Panc1 (cell line): ENCODE results near the gene MAL. TPM values are rescaled to one million over a fixed set of nuclear protein-coding genes. Genes with fewer than 3 reads are reported as not detected.
"Not testable (repeated sequence)": the region's sequence is repeated elsewhere in the genome, so short reads cannot be mapped to it uniquely, and the experiment has no call there.

Experiments
- ATAC-seq: fragments of 200-7000 bp; cut with Tn5 transposase; 2 replicates; pipeline ENCODE4 v1.9.1; 2020; ENCODE audit warnings: mild to moderate bottlenecking, moderate library complexity
- BruUV-seq: library from RNA; stranded (reverse); fragments of 400-500 nt; replicated peaks from 2 replicates; lab custom pipeline; 2021; lab: Mats Ljungman, UMichigan
- CTCF ChIA-PET: fragments of 300-600 bp; sonication (Branson Sonifier 250); formaldehyde crosslinking; loops from one replicate; lab custom pipeline; 2022; ENCODE audit warnings: antibody characterized with exemption; lab: Charles Lee
- POLR2A ChIA-PET: fragments of 300-600 bp; sonication (Branson Sonifier 250); formaldehyde crosslinking; loops from one replicate; lab custom pipeline; 2022; ENCODE audit warnings: antibody characterized with exemption; lab: Charles Lee
- DNase-seq: peaks from one replicate; pipeline ENCODE4 v3.0.0-alpha.2; 2010; ENCODE audit warnings: low read depth, low spot score
- H3K27ac ChIP-seq: 2 replicates; pipeline ENCODE4 v1.5.1; 2011; ENCODE audit warnings: mild to moderate bottlenecking, low read length, inconsistent platforms
- H3K27me3 ChIP-seq: fragments of 200-500 bp; sonication (Bioruptor generic); 2 replicates; pipeline ENCODE4 v1.6.0; 2014; ENCODE audit warnings: low read length, inconsistent platforms; ENCODE audit not compliant: control insufficient read depth, insufficient read depth
- H3K36me3 ChIP-seq: fragments of 200-500 bp; sonication (Bioruptor generic); 2 replicates; pipeline ENCODE4 v1.5.1; 2014; ENCODE audit warnings: inconsistent platforms, mild to moderate bottlenecking, low read length, moderate library complexity; ENCODE audit not compliant: control insufficient read depth, insufficient read depth
- H3K4me1 ChIP-seq: 2 replicates; pipeline ENCODE4 v1.5.1; 2011; ENCODE audit warnings: inconsistent platforms, mild to moderate bottlenecking, low read length, moderate library complexity; ENCODE audit not compliant: control insufficient read depth, insufficient read depth
- H3K4me3 ChIP-seq, 2 experiments: 2 replicates each; pipeline ENCODE4 v1.5.1; 2011 to 2012; ENCODE audit warnings: low read depth in 2 of 2, low read length in 2 of 2, mild to moderate bottlenecking in 2 of 2, inconsistent platforms in 1 of 2, moderate library complexity in 1 of 2
- H3K9me3 ChIP-seq: fragments of 200-500 bp; sonication (Bioruptor generic); 2 replicates; pipeline ENCODE4 v1.5.1; 2014; ENCODE audit warnings: low read depth, mild to moderate bottlenecking, inconsistent platforms, low read length, moderate library complexity; ENCODE audit not compliant: control insufficient read depth, insufficient read depth
- POLR2AphosphoS5 ChIP-seq: IDR thresholded peaks from 2 replicates; pipeline ENCODE4 v1.6.1; 2012; ENCODE audit warnings: mild to moderate bottlenecking, low read depth, low read length, moderate library complexity
- SIN3A ChIP-seq: IDR thresholded peaks from 2 replicates; pipeline ENCODE4 v1.6.1; 2012; ENCODE audit warnings: low read depth, mild to moderate bottlenecking, low read length, moderate library complexity, borderline replicate concordance; ENCODE audit not compliant: insufficient read depth
- TCF7L2 ChIP-seq: IDR thresholded peaks from 2 replicates; pipeline ENCODE4 v1.6.1; 2011; ENCODE audit warnings: mild to moderate bottlenecking, low read depth, low read length, inconsistent platforms
- in situ Hi-C: cut with HindIII; loops from 2 replicates; pipeline ENCODE4 v1.10.0; 2016; ENCODE audit warnings: low sequenced_read_pairs, low pct_unique_long_range_greater_than_20kb
- intact Hi-C: fragments of 100-400 bp; cut with micrococcal nuclease; formaldehyde crosslinking; loops from one replicate; pipeline ENCODE4 v1.10.0; 2022; ENCODE audit not compliant: unreplicated experiment
- total RNA-seq: library from RNA; stranded (reverse); gene quantifications from one replicate; pipeline ENCODE4 v1.2.1, GENCODE V29; 2021; ENCODE audit not compliant: unreplicated experiment
- TF ChIP-seq, protein P1 (sequence below), 2 experiments: IDR thresholded peaks; 2 replicates each; pipeline ENCODE4 v1.6.1; 2011 to 2012; ENCODE audit warnings: low read depth in 2 of 2, control low read depth in 1 of 2, low read length in 1 of 2, mild to moderate bottlenecking in 1 of 2, moderate library complexity in 1 of 2; ENCODE audit not compliant: insufficient read depth in 1 of 2
- TF ChIP-seq, protein P2 (sequence below): fragments of 450-650 bp; IDR thresholded peaks from 2 replicates; pipeline ENCODE4 v1.5.1; 2017; ENCODE audit warnings: mild to moderate bottlenecking

MAL gene
- total RNA-seq, 1 experiment from 2014 or later = 1.3 TPM

DNA sequence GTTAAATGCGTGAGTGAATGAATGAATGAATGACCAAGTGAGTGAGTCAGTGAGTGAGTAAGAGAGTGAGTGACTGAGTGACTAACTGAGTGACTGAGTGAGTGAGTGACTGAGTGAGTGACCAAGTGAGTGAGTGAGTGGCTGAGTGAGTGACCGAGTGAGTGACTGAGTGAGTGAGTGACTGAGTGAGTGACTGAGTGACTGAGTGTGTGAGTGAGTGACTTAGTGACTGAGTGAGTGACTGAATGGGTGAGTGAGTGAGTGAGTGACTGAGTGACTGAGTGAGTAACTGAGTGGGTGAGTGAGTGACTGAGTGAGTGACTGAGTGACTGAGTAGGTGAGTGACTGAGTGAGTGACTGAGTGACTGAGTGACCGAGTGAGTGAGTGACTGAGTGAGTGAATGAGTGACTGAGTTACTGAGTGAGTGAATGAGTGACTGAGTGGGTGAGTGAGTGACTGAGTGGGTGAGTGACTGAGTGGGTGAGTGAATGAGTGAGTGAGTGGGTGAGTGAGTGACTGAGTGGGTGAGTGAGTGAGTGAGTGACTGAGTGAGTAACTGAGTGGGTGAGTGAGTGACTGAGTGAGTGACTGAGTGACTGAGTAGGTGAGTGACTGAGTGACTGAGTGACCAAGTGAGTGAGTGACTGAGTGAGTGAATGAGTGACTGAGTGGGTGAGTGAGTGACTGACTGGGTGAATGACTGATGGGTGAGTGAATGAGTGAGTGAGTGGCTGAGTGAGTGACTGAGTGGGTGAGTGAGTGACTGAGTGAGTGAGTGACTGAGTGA is 11.3 kb downstream of the MAL start:
- in situ Hi-C loops (no loop called here), intact Hi-C loops (no loop called here)
- Histone ChIP-seq H3K4me3 (no peak overlapping the region), H3K27me3 (peaks cover 5% of the 10 kb centered on the region; the same call in 1 of the 2 replicates), H3K27ac (no peak overlapping the region), H3K36me3 (no peaks in the 10 kb centered on the region), H3K9me3 (no peaks in the 10 kb centered on the region), H3K4me1 (no peaks in the 10 kb centered on the region)
- ATAC-seq = no peak
- BruUV-seq = no TSS peak
- ChIA-PET CTCF (no interaction called here), POLR2A (no interaction called here)
- TF ChIP-seq TCF7L2 (no peak), POLR2AphosphoS5 (no peak)
- TF ChIP-seq, protein P1, sequence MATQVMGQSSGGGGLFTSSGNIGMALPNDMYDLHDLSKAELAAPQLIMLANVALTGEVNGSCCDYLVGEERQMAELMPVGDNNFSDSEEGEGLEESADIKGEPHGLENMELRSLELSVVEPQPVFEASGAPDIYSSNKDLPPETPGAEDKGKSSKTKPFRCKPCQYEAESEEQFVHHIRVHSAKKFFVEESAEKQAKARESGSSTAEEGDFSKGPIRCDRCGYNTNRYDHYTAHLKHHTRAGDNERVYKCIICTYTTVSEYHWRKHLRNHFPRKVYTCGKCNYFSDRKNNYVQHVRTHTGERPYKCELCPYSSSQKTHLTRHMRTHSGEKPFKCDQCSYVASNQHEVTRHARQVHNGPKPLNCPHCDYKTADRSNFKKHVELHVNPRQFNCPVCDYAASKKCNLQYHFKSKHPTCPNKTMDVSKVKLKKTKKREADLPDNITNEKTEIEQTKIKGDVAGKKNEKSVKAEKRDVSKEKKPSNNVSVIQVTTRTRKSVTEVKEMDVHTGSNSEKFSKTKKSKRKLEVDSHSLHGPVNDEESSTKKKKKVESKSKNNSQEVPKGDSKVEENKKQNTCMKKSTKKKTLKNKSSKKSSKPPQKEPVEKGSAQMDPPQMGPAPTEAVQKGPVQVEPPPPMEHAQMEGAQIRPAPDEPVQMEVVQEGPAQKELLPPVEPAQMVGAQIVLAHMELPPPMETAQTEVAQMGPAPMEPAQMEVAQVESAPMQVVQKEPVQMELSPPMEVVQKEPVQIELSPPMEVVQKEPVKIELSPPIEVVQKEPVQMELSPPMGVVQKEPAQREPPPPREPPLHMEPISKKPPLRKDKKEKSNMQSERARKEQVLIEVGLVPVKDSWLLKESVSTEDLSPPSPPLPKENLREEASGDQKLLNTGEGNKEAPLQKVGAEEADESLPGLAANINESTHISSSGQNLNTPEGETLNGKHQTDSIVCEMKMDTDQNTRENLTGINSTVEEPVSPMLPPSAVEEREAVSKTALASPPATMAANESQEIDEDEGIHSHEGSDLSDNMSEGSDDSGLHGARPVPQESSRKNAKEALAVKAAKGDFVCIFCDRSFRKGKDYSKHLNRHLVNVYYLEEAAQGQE (IDR thresholded peaks at IDR 0.05; ENCODE audit: insufficient read depth in 1 of 2, low read depth in 2 of 2, low read length in 1 of 2) = no peak
- TF ChIP-seq, protein P2, sequence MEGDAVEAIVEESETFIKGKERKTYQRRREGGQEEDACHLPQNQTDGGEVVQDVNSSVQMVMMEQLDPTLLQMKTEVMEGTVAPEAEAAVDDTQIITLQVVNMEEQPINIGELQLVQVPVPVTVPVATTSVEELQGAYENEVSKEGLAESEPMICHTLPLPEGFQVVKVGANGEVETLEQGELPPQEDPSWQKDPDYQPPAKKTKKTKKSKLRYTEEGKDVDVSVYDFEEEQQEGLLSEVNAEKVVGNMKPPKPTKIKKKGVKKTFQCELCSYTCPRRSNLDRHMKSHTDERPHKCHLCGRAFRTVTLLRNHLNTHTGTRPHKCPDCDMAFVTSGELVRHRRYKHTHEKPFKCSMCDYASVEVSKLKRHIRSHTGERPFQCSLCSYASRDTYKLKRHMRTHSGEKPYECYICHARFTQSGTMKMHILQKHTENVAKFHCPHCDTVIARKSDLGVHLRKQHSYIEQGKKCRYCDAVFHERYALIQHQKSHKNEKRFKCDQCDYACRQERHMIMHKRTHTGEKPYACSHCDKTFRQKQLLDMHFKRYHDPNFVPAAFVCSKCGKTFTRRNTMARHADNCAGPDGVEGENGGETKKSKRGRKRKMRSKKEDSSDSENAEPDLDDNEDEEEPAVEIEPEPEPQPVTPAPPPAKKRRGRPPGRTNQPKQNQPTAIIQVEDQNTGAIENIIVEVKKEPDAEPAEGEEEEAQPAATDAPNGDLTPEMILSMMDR = no peak
- DNase-seq = no peak

- no peaks in the 10 kb centered on the region for H3K9me3 ChIP-seq
- POLR2A ChIA-PET = no interaction called here
- DNase-seq (no peak), ATAC-seq (no peak)
- no peaks in the 10 kb centered on the region for H3K4me1 ChIP-seq
- intact Hi-C loops = no loop called here
- peaks cover 5% of the 10 kb centered on the region; the same call in 1 of the 2 replicates for H3K27me3 ChIP-seq
- in situ Hi-C loops = no loop called here
- H3K4me3 ChIP-seq = no peak overlapping the region
- CTCF ChIA-PET = no interaction called here
- no TSS peak for BruUV-seq
- no peaks in the 10 kb centered on the region for H3K36me3 ChIP-seq
- H3K27ac ChIP-seq = no peak overlapping the region
- TF ChIP-seq POLR2AphosphoS5 (no peak), TCF7L2 (no peak), SIN3A (no peak)
- TF ChIP-seq, protein P1 (IDR thresholded peaks at IDR 0.05; ENCODE audit: insufficient read depth in 1 of 2, low read depth in 2 of 2, low read length in 1 of 2) = no peak
- TF ChIP-seq, protein P2 = no peak
These were observed 11.9 kb downstream of the MAL start for GRCh38 chr2:95037384-95037839.

DNA sequence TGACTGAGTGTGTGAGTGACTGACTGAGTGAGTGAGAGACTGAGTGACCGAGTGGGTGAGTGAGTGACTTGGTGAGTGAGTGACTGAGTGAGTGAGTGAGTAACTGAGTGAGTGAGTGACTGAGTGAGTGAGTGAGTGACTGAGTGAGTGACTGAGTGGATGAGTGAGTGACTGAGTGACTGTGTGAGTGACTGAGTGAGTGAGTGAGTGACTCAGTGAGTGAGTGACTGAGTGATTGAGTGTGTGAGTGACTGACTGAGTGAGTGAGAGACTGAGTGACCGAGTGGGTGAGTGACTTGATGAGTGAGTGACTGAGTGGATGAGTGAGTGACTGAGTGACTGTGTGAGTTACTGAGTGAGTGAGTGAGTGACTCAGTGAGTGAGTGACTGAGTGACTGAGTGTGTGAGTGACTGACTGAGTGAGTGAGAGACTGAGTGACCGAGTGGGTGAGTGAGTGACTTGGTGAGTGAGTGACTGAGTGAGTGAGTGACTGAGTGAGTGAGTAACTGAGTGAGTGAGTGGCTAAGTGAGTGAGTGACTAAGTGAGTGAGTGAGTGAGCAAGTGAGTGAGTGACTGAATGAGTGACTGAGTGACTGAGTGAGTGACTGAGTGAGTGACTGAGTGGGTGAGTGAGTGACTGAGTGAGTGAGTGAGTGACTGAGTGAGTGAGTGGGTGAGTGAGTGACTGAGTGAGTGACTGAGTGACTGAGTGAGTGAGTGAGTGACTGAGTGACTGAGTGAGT is 12.5 kb downstream of the MAL start:
- H3K9me3 ChIP-seq, POLR2A ChIA-PET, H3K27me3 ChIP-seq, in situ Hi-C loops, CTCF ChIA-PET, intact Hi-C loops, ATAC-seq, H3K4me3 ChIP-seq, DNase-seq, BruUV-seq, H3K4me1 ChIP-seq, H3K36me3 ChIP-seq, H3K27ac ChIP-seq: not testable (repeated sequence)
